SU-DHL-6 (cell line): Measurements from ENCODE around the gene LYZL1.
"Not testable (repeated sequence)": the region's sequence is repeated elsewhere in the genome, so short reads cannot be mapped to it uniquely, and the experiment has no call there.

Experiments
- CTCF ChIP-seq: fragments of 200-600 bp; sonication (generic); IDR thresholded peaks from one replicate; pipeline ENCODE4 v1.5.1; 2017; ENCODE audit warnings: antibody characterized with exemption, mild to moderate bottlenecking, low read length, moderate library complexity; ENCODE audit not compliant: insufficient read depth, poor library complexity, severe bottlenecking
- EZH2phosphoT487 ChIP-seq: fragments of 200-600 bp; sonication (generic), shearing (Covaris generic); conservative IDR thresholded peaks from 2 replicates; pipeline ENCODE4 v1.6.1; 2018; ENCODE audit warnings: mild to moderate bottlenecking, antibody characterized with exemption, low read length, moderate library complexity, mixed read lengths

- not testable (repeated sequence) for TF ChIP-seq CTCF, EZH2phosphoT487
Observed at GRCh38 chr10:29310463-29310862, 21.6 kb downstream of the LYZL1 start.
